Measurements from ENCODE around the gene TSPO2. TPM values are rescaled to one million over a fixed set of nuclear protein-coding genes. Genes with fewer than 3 reads are reported as not detected.

TSPO2 gene
- total and polyA plus RNA-seq, 2 donors (not counting 3 experiments of a cell fraction or from before 2014, with no cell fraction given), result not detected

DNA sequence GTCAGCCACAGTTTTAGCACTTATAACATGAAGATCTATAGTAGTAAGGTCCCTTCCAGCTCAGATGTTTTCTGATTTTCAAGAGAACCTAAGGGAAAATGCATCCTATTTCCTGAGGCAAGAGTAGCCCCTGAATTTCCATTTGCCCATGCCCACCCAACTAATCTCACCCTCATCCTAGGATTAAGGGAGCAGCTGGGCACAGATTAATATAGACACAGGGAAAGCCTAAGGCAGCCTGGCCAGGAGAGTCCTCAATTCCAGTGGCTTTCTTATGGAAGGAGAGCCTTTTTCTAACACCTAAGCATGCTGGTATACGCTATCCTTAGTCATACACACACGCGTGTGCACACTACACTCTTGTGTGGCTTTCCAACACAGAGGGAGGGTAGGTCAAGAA is 12.2 kb downstream of the TSPO2 start:
- BruUV-seq (replicated peaks), result no TSS peak
- ChIA-PET CTCF (interaction anchor here (1.0 to 4.3 kb wide), 5 partner anchors 8 to 26 kb away, joined by 3 to 22 read pairs (median 10); partner anchors contain the start of gene UNC5CL), POLR2A (no interaction called here)
- Histone ChIP-seq H3K9me3 (replicated peaks; ENCODE audit: control insufficient read depth, insufficient read depth, low read length) (no peaks in the 10 kb centered on the region), H3K4me3 (replicated peaks in 1 of 3; ENCODE audit: insufficient read depth in 1 of 3, low read depth in 1 of 3, low read length in 3 of 3) (no peak overlapping the region), H3K9me1 (replicated peaks; ENCODE audit: control insufficient read depth, extremely low read depth, insufficient read depth, low read length) (no peaks in the 10 kb centered on the region), H3K27me3 (ENCODE audit: control insufficient read depth in 2 of 2, insufficient read depth in 2 of 2, low read length in 2 of 2) (peaks cover 0 to 3% of the 10 kb centered on the region in 2 experiments), H3K27ac (ENCODE audit: insufficient read depth, low read depth, low read length) (no peak overlapping the region), H3K9ac (replicated peaks; ENCODE audit: extremely low read depth, insufficient read depth, low read length) (no peak overlapping the region), H3K4me2 (ENCODE audit: insufficient read depth, low read length) (no peak overlapping the region), H3K36me3 (ENCODE audit: control insufficient read depth in 2 of 2, extremely low read depth in 1 of 2, insufficient read depth in 2 of 2, low read length in 2 of 2) (no peaks in the 10 kb centered on the region), H3K4me1 (ENCODE audit: control insufficient read depth, extremely low read depth, insufficient read depth, low read length) (peaks cover 5% of the 10 kb centered on the region), H2AFZ (ENCODE audit: low read depth, low read length) (no peak overlapping the region), H4K20me1 (replicated peaks; ENCODE audit: control insufficient read depth, extremely low read depth, insufficient read depth, low read length) (no peaks in the 10 kb centered on the region), H3K79me2 (ENCODE audit: control insufficient read depth, insufficient read depth, low read length) (no peaks in the 10 kb centered on the region)
- TF ChIP-seq GATA2 (IDR thresholded peaks at IDR 0.05; ENCODE audit: insufficient read depth, insufficient read length, low read depth, low read length), result no peak
- TF ChIP-seq JUN (IDR thresholded peaks at IDR 0.05; ENCODE audit: borderline replicate concordance, insufficient read depth, insufficient read length, low read depth), result no peak
- no peak for TF ChIP-seq MYC (IDR thresholded peaks at IDR 0.05; ENCODE audit: low read depth, low read length)
- TF ChIP-seq, protein P1, sequence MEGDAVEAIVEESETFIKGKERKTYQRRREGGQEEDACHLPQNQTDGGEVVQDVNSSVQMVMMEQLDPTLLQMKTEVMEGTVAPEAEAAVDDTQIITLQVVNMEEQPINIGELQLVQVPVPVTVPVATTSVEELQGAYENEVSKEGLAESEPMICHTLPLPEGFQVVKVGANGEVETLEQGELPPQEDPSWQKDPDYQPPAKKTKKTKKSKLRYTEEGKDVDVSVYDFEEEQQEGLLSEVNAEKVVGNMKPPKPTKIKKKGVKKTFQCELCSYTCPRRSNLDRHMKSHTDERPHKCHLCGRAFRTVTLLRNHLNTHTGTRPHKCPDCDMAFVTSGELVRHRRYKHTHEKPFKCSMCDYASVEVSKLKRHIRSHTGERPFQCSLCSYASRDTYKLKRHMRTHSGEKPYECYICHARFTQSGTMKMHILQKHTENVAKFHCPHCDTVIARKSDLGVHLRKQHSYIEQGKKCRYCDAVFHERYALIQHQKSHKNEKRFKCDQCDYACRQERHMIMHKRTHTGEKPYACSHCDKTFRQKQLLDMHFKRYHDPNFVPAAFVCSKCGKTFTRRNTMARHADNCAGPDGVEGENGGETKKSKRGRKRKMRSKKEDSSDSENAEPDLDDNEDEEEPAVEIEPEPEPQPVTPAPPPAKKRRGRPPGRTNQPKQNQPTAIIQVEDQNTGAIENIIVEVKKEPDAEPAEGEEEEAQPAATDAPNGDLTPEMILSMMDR (IDR thresholded peaks at IDR 0.05; ENCODE audit: extremely low read depth in 1 of 2, insufficient read depth in 1 of 2, low read depth in 1 of 2, low read length in 2 of 2), result no peak
- TF ChIP-seq POLR2A (IDR thresholded peaks at IDR 0.05; ENCODE audit: low read depth, low read length), result no peak
- no peak for TF ChIP-seq POLR2AphosphoS5 (IDR thresholded peaks at IDR 0.05; ENCODE audit: insufficient read depth, low read depth, low read length)
- TF ChIP-seq FOS (IDR thresholded peaks at IDR 0.05; ENCODE audit: borderline replicate concordance, insufficient read depth, low read length), result no peak
- TF ChIP-seq, protein P2, sequence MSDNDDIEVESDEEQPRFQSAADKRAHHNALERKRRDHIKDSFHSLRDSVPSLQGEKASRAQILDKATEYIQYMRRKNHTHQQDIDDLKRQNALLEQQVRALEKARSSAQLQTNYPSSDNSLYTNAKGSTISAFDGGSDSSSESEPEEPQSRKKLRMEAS (IDR thresholded peaks at IDR 0.05; ENCODE audit: insufficient read depth, insufficient read length), result no peak
- TF ChIP-seq EZH2 (IDR thresholded peaks at IDR 0.05; ENCODE audit: borderline replicate concordance, low read depth, low read length, severe bottlenecking), result no peak
- no peak for FAIRE-seq
- dilution Hi-C loops (cut with MboI; ENCODE audit: extremely low pct_ligation_motif_present, low sequenced_read_pairs), result no loop called here
- DNase-seq (ENCODE audit: low read depth, low spot score), result no peak
- intact Hi-C loops (cut with micrococcal nuclease), result no loop called here
